Naive thymus-derived CD4-positive, alpha-beta T cell (primary cell): ENCODE results near the gene OXCT2. TPM values are rescaled to one million over a fixed set of nuclear protein-coding genes. Genes with fewer than 3 reads are reported as not detected.
A peak's percentile ranks its signal among the peaks of the same experiment; 100 is the strongest.
"Not testable (repeated sequence)": the region's sequence is repeated elsewhere in the genome, so short reads cannot be mapped to it uniquely, and the experiment has no call there.

Experiments used
- ATAC-seq: fragments of 150-1000 bp; cut with Tn5 transposase; 2 replicates; pipeline ENCODE4 v1.10.0; 2021; ENCODE audit warnings: mild to moderate bottlenecking, moderate library complexity
- CTCF ChIA-PET: fragments of 350-600 bp; sonication (Branson Sonifier 250); formaldehyde crosslinking; loops from one replicate; lab custom pipeline; 2021; ENCODE audit warnings: antibody characterized with exemption; lab: Charles Lee
- POLR2A ChIA-PET: fragments of 350-600 bp; sonication (Branson Sonifier 250); formaldehyde crosslinking; loops from one replicate; lab custom pipeline; 2021; ENCODE audit warnings: antibody characterized with exemption, inconsistent platforms; lab: Charles Lee
- DNase-seq, 9 donors: peaks; one replicate each; pipeline versions ENCODE4 v3.0.0 to v3.0.0-alpha.2; 2020 to 2022; ENCODE audit warnings: mixed read lengths in 1 of 9
- H3K27ac ChIP-seq: one replicate; pipeline ENCODE4 v1.7.0; 2013; ENCODE audit warnings: mild to moderate bottlenecking, low read depth, low read length, moderate library complexity
- H3K27me3 ChIP-seq, 2 donors: one replicate each; pipeline ENCODE4 v1.7.0; 2013; ENCODE audit warnings: low read length in 2 of 2, mild to moderate bottlenecking in 2 of 2, moderate library complexity in 2 of 2; ENCODE audit not compliant: control insufficient read depth in 2 of 2, insufficient read depth in 2 of 2
- H3K36me3 ChIP-seq, 3 experiments: 1 replicate in 2 of 3; 2 replicates in 1 of 3; pipeline ENCODE4 v1.7.0; 2013; ENCODE audit warnings: low read length in 3 of 3, mild to moderate bottlenecking in 3 of 3, moderate library complexity in 1 of 3; ENCODE audit not compliant: insufficient read depth in 3 of 3, control insufficient read depth in 2 of 3
- H3K4me1 ChIP-seq, 2 donors: one replicate each; pipeline ENCODE4 v1.7.0; 2013; ENCODE audit warnings: low read length in 2 of 2, mild to moderate bottlenecking in 2 of 2, moderate library complexity in 1 of 2; ENCODE audit not compliant: control insufficient read depth in 2 of 2, insufficient read depth in 2 of 2
- H3K4me3 ChIP-seq: 2 replicates; pipeline ENCODE4 v1.7.0; 2013; ENCODE audit warnings: mild to moderate bottlenecking, low read length
- H3K9me3 ChIP-seq, 3 experiments: 1 replicate in 2 of 3; 2 replicates in 1 of 3; pipeline ENCODE4 v1.7.0; 2013; ENCODE audit warnings: low read length in 3 of 3; ENCODE audit not compliant: control insufficient read depth in 2 of 3
- H3K27ac Mint-ChIP-seq, 9 donors: one replicate each; pipeline ENCODE4 v1.8.0; 2020 to 2022; ENCODE audit warnings: mixed read lengths in 9 of 9, mild to moderate bottlenecking in 8 of 9, moderate library complexity in 5 of 9, inconsistent platforms in 2 of 9
- H3K27me3 Mint-ChIP-seq, 5 donors: one replicate each; pipeline ENCODE4 v1.8.0; 2021 to 2022; ENCODE audit warnings: mixed read lengths in 5 of 5, mild to moderate bottlenecking in 1 of 5
- H3K36me3 Mint-ChIP-seq, 5 donors: one replicate each; pipeline ENCODE4 v1.8.0; 2020 to 2022; ENCODE audit warnings: mixed read lengths in 5 of 5, mild to moderate bottlenecking in 3 of 5, inconsistent platforms in 1 of 5
- H3K4me1 Mint-ChIP-seq, 7 donors: one replicate each; pipeline ENCODE4 v1.8.0; 2020 to 2022; ENCODE audit warnings: mixed read lengths in 7 of 7, mild to moderate bottlenecking in 3 of 7, inconsistent platforms in 1 of 7
- H3K4me3 Mint-ChIP-seq, 10 donors: one replicate each; pipeline ENCODE4 v1.8.0; 2020 to 2022; ENCODE audit warnings: mild to moderate bottlenecking in 10 of 10, mixed read lengths in 10 of 10, moderate library complexity in 6 of 10, inconsistent platforms in 2 of 10
- H3K9me3 Mint-ChIP-seq, 11 donors: one replicate each; pipeline ENCODE4 v1.8.0; 2020 to 2022; ENCODE audit warnings: mixed read lengths in 11 of 11, mild to moderate bottlenecking in 4 of 11, inconsistent platforms in 1 of 11, moderate library complexity in 1 of 11
- intact Hi-C, 2 donors: fragments of 100-400 bp; cut with micrococcal nuclease; formaldehyde crosslinking; loops; one replicate each; pipeline ENCODE4 v1.15.1; 2023
- polyA plus RNA-seq, 2 donors: library from polyadenylated mRNA; unstranded; fragments of 300-500 nt; fragmentation: Illumina TruSeq; gene quantifications; one replicate each; pipeline ENCODE4 v1.2.3, GENCODE V29; 2021
- total RNA-seq, 6 experiments: library from RNA in 5 of 6; stranded (reverse) in 5 of 6; gene quantifications; 1 replicate in 5 of 6; 2 replicates in 1 of 6; pipeline ENCODE4 v1.2.3 and lab custom pipeline; 2021 to 2026

OXCT2 gene
- total and polyA plus RNA-seq, 7 experiments from 2014 or later: 0.19 to 0.53 (median 0.26) TPM; not detected in 3

DNA sequence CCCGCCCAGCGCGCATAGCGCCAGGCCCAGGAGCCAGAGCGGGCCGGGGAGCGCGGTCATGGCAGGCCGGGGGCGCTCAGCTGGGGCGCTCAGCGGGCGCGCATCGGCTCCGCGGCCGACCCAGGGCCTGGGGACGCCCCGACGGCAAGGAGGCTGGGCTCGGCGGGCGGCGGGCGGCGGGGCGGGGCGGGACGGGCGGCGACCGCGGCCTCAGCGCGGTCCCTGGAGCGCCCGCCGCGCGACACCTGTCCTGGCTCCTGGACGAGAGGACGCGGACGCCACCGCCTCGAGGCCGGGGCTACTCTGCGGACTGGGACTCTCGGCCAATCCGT, 17.2 kb upstream of the OXCT2 start:
- ChIA-PET CTCF (interaction anchor here (1.3 kb wide), 1 partner anchor 10 kb away, joined by 3 read pairs; no protein-coding TSS in a partner anchor), POLR2A (no interaction called here)
- peaks cover 6 to 51% (median 23%) of the 10 kb centered on the region in 5 donors for H3K27me3 Mint-ChIP-seq
- no peaks in the 10 kb centered on the region for H3K36me3 Mint-ChIP-seq
- Histone ChIP-seq H3K4me3 (no peak overlapping the region), H3K4me1 (peaks cover 0 to 3% of the 10 kb centered on the region in 2 donors), H3K27ac (no peak overlapping the region), H3K27me3 (no peaks in the 10 kb centered on the region), H3K36me3 (no peaks in the 10 kb centered on the region), H3K9me3 (no peaks in the 10 kb centered on the region)
- no peak overlapping the region for H3K27ac Mint-ChIP-seq
- intact Hi-C loops: loop anchor here in 1 of 2 donors (5.0 kb wide), 1 partner anchor 51 kb away; the partner anchor contains the start of gene PPIE
- H3K4me1 Mint-ChIP-seq: peaks cover 3 to 11% (median 7%) of the 10 kb centered on the region in 7 donors
- no peaks in the 10 kb centered on the region for H3K9me3 Mint-ChIP-seq
- no peak for DNase-seq
- no peak overlapping the region for H3K4me3 Mint-ChIP-seq
- ATAC-seq: peak; percentile 11

DNA sequence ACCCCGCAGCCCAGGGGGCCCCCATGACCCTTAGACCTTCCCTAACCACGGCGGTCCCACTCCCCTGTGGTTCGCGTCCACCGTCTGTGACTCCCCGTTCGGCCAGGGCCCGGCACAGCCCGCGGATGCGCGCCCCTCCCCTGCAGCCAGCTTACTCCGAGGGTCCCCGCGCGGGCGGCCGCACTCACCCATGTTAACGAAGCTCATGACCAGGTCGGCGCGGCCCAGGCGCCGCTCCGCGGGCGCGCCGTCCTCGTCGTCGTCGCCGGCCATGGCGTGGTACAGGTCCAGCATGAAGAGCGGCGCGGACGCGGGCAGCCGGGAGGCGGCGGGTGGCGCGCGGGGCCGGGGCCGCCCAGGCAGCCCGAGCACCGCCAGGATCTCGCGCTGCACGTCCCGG, 16.8 kb upstream of the OXCT2 start:
- H3K4me3 ChIP-seq, H3K27ac ChIP-seq, H3K36me3 Mint-ChIP-seq, H3K9me3 Mint-ChIP-seq, H3K27ac Mint-ChIP-seq, H3K27me3 ChIP-seq, H3K4me1 ChIP-seq, ATAC-seq, POLR2A ChIA-PET, DNase-seq, H3K9me3 ChIP-seq, H3K36me3 ChIP-seq: not testable (repeated sequence)
- peaks cover 3 to 11% (median 7%) of the 10 kb centered on the region in 7 donors for H3K4me1 Mint-ChIP-seq
- H3K4me3 Mint-ChIP-seq: peak overlapping the region in 4 of 10 donors; percentile 14 to 51 (median 36)
- intact Hi-C loops: loop anchor here in 1 of 2 donors (5.0 kb wide), 1 partner anchor 51 kb away; the partner anchor contains the start of gene PPIE
- CTCF ChIA-PET: interaction anchor here (1.3 kb wide), 1 partner anchor 11 kb away, joined by 3 read pairs; no protein-coding TSS in a partner anchor
- peaks cover 6 to 53% (median 21%) of the 10 kb centered on the region in 5 donors for H3K27me3 Mint-ChIP-seq

- Mint-ChIP-seq H3K36me3 (no peaks in the 10 kb centered on the region), H3K9me3 (no peaks in the 10 kb centered on the region), H3K4me3 (peak overlapping the region; percentile 37 to 75 (median 55)), H3K27me3 (peaks cover 6 to 51% (median 16%) of the 10 kb centered on the region in 5 donors), H3K27ac (no peak overlapping the region), H3K4me1 (peaks cover 0 to 11% (median 5%) of the 10 kb centered on the region in 7 donors)
- H3K27ac ChIP-seq: no peak overlapping the region
- ATAC-seq (no peak), DNase-seq (no peak)
- POLR2A ChIA-PET: no interaction called here
- no peaks in the 10 kb centered on the region for H3K9me3 ChIP-seq
- H3K36me3 ChIP-seq: no peaks in the 10 kb centered on the region
- CTCF ChIA-PET: no interaction called here
- intact Hi-C loops: loop anchor here in 1 of 2 donors (5.0 kb wide), 1 partner anchor 50 kb away; the partner anchor contains the start of gene PPIE
- peaks cover 0 to 3% of the 10 kb centered on the region in 2 donors for H3K4me1 ChIP-seq
- H3K27me3 ChIP-seq: no peaks in the 10 kb centered on the region
- H3K4me3 ChIP-seq: no peak overlapping the region
Observed at GRCh38 chr1:39787468-39787867, 16.3 kb upstream of the OXCT2 start.

- H3K27me3 ChIP-seq, H3K36me3 Mint-ChIP-seq, H3K4me1 ChIP-seq, ATAC-seq, H3K4me3 ChIP-seq, POLR2A ChIA-PET, CTCF ChIA-PET, H3K27ac Mint-ChIP-seq, H3K27ac ChIP-seq, H3K9me3 ChIP-seq, DNase-seq, H3K36me3 ChIP-seq, H3K9me3 Mint-ChIP-seq: not testable (repeated sequence)
- Mint-ChIP-seq H3K4me3 (peak overlapping the region in 9 of 10 donors; percentile 37 to 75 (median 50)), H3K27me3 (peaks cover 6 to 50% (median 14%) of the 10 kb centered on the region in 5 donors), H3K4me1 (peaks cover 0 to 11% (median 4%) of the 10 kb centered on the region in 7 donors)
- intact Hi-C loops: loop anchor here in 1 of 2 donors (5.0 kb wide), 1 partner anchor 50 kb away; the partner anchor contains the start of gene PPIE
Observed at GRCh38 chr1:39787108-39787375, 15.9 kb upstream of the OXCT2 start.

- CTCF ChIA-PET, POLR2A ChIA-PET, H3K27me3 ChIP-seq, ATAC-seq, H3K9me3 Mint-ChIP-seq, H3K4me3 ChIP-seq, DNase-seq, H3K27ac Mint-ChIP-seq, H3K4me1 ChIP-seq, H3K36me3 ChIP-seq, H3K9me3 ChIP-seq, H3K36me3 Mint-ChIP-seq, H3K27ac ChIP-seq: not testable (repeated sequence)
- peaks cover 0 to 11% (median 4%) of the 10 kb centered on the region in 7 donors for H3K4me1 Mint-ChIP-seq
- H3K27me3 Mint-ChIP-seq: peaks cover 6 to 48% (median 13%) of the 10 kb centered on the region in 5 donors
- peak overlapping the region in 6 of 10 donors; percentile 46 to 75 (median 54) for H3K4me3 Mint-ChIP-seq
- intact Hi-C loops: loop anchor here in 1 of 2 donors (5.0 kb wide), 1 partner anchor 49 kb away; the partner anchor contains the start of gene PPIE
Observed at GRCh38 chr1:39786303-39787107, 15.4 kb upstream of the OXCT2 start.

DNA sequence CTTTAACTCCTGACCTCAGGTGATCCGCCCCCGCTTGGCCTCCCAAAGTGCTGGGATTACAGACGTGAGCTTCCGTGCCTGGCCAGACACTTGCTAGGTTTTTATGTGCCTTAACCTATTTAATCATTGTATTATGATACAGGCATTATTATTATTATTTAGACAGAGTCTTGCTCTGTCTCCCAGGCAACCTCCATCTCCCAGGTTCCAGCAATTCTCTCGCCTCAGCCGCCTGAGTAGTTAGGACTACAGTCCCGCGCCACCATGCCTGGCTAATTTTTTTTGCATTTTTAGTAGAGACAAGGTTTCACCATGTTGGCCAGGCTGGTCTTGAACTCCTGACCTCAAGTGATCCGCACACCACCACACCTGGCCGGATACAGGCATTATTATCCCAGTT, 11.5 kb upstream of the OXCT2 start:
- H3K4me3 Mint-ChIP-seq, ATAC-seq, CTCF ChIA-PET, H3K4me1 Mint-ChIP-seq, DNase-seq, H3K9me3 Mint-ChIP-seq, H3K4me3 ChIP-seq, H3K27ac ChIP-seq, H3K27ac Mint-ChIP-seq, intact Hi-C loops, H3K9me3 ChIP-seq, H3K4me1 ChIP-seq, H3K36me3 ChIP-seq, POLR2A ChIA-PET, H3K36me3 Mint-ChIP-seq, H3K27me3 ChIP-seq: not testable (repeated sequence)
- peaks cover 6 to 30% (median 10%) of the 10 kb centered on the region in 5 donors for H3K27me3 Mint-ChIP-seq
